Measurements from ENCODE around the gene FAM222B. TPM values are rescaled to one million over a fixed set of nuclear protein-coding genes. Genes with fewer than 3 reads are reported as not detected.

Gene FAM222B
- total and polyA plus RNA-seq, 4 donors: 2.8 to 5.4 (median 4.1) TPM

GRCh38 chr17:28875848-28876550 is 33.4 kb upstream of the FAM222B start:
- Histone ChIP-seq H3K36me3 (ENCODE audit: control insufficient read depth in 4 of 4, insufficient read depth in 3 of 4, low read depth in 1 of 4, low read length in 3 of 4) (peaks cover 10 to 26% (median 20%) of the 10 kb centered on the region in 4 donors), H3K9me3 (ENCODE audit: control insufficient read depth in 4 of 4, low read length in 3 of 4) (no peaks in the 10 kb centered on the region), H3K9ac (ENCODE audit: low read depth in 1 of 2, low read length in 2 of 2) (no peak overlapping the region), H3K27ac (ENCODE audit: low read depth in 1 of 2, low read length in 2 of 2) (no peak overlapping the region), H3K4me1 (ENCODE audit: control insufficient read depth in 4 of 4, insufficient read depth in 4 of 4, low read length in 3 of 4) (no peaks in the 10 kb centered on the region), H3K27me3 (ENCODE audit: control insufficient read depth in 4 of 4, insufficient read depth in 4 of 4, low read length in 3 of 4) (no peaks in the 10 kb centered on the region), H3K4me3 (ENCODE audit: low read depth in 1 of 3, low read length in 3 of 3) (no peak overlapping the region)
- 61% methylated on average over 1 of the region's 1 CpG for WGBS
- no peak for DNase-seq (ENCODE audit: low spot score)
- TF ChIP-seq EGR1 (IDR thresholded peaks at IDR 0.05; ENCODE audit: low read depth in 2 of 2) (no peak), HNF4G (IDR thresholded peaks at IDR 0.05) (no peak), RAD21 (IDR thresholded peaks at IDR 0.05) (no peak), RXRA (IDR thresholded peaks at IDR 0.05) (no peak), SP1 (IDR thresholded peaks at IDR 0.05) (no peak), JUND (IDR thresholded peaks at IDR 0.05) (no peak), NR2F2 (IDR thresholded peaks at IDR 0.05) (no peak), YY1 (IDR thresholded peaks at IDR 0.05) (no peak), GABPA (IDR thresholded peaks at IDR 0.05 in 1 of 2, conservative IDR thresholded peaks at IDR 0.05 in 1 of 2) (no peak), FOXA2 (IDR thresholded peaks at IDR 0.05) (no peak), CTCF (IDR thresholded peaks at IDR 0.05; ENCODE audit: low read depth, low read length, missing input control) (no peak), HNF4A (conservative IDR thresholded peaks at IDR 0.05) (no peak), TAF1 (conservative IDR thresholded peaks at IDR 0.05) (no peak), MAX (IDR thresholded peaks at IDR 0.05) (no peak)

GRCh38 chr17:28874750-28875149 is 32.2 kb upstream of the FAM222B start:
- Histone ChIP-seq H3K27ac (ENCODE audit: low read depth in 1 of 2, low read length in 2 of 2) (no peak overlapping the region), H3K27me3 (ENCODE audit: control insufficient read depth in 4 of 4, insufficient read depth in 4 of 4, low read length in 3 of 4) (no peaks in the 10 kb centered on the region), H3K9me3 (ENCODE audit: control insufficient read depth in 4 of 4, low read length in 3 of 4) (no peaks in the 10 kb centered on the region), H3K9ac (ENCODE audit: low read depth in 1 of 2, low read length in 2 of 2) (no peak overlapping the region), H3K36me3 (ENCODE audit: control insufficient read depth in 4 of 4, insufficient read depth in 3 of 4, low read depth in 1 of 4, low read length in 3 of 4) (peaks cover 2 to 14% (median 9%) of the 10 kb centered on the region in 4 donors), H3K4me3 (ENCODE audit: low read depth in 1 of 3, low read length in 3 of 3) (no peak overlapping the region), H3K4me1 (ENCODE audit: control insufficient read depth in 4 of 4, insufficient read depth in 4 of 4, low read length in 3 of 4) (no peaks in the 10 kb centered on the region)
- WGBS: 93% methylated on average over 3 of the region's 3 CpGs
- no peak for DNase-seq (ENCODE audit: low spot score)
- TF ChIP-seq JUND (IDR thresholded peaks at IDR 0.05): no peak
- no peak for TF ChIP-seq NR2F2 (IDR thresholded peaks at IDR 0.05)
- TF ChIP-seq SP1 (IDR thresholded peaks at IDR 0.05): no peak
- no peak for TF ChIP-seq CTCF (IDR thresholded peaks at IDR 0.05; ENCODE audit: low read depth, low read length, missing input control)
- TF ChIP-seq GABPA (IDR thresholded peaks at IDR 0.05 in 1 of 2, conservative IDR thresholded peaks at IDR 0.05 in 1 of 2): no peak
- no peak for TF ChIP-seq ZBTB33 (IDR thresholded peaks at IDR 0.05)
- no peak for TF ChIP-seq TAF1 (conservative IDR thresholded peaks at IDR 0.05)
- no peak for TF ChIP-seq EGR1 (IDR thresholded peaks at IDR 0.05; ENCODE audit: low read depth in 2 of 2)
- no peak for TF ChIP-seq REST (IDR thresholded peaks at IDR 0.05)
- TF ChIP-seq RXRA (IDR thresholded peaks at IDR 0.05): no peak
- no peak for TF ChIP-seq HNF4A (conservative IDR thresholded peaks at IDR 0.05)
- TF ChIP-seq ATF3 (IDR thresholded peaks at IDR 0.05): no peak
- no peak for TF ChIP-seq FOXA1 (IDR thresholded peaks at IDR 0.05)
- TF ChIP-seq MAX (IDR thresholded peaks at IDR 0.05): no peak

Data from liver (tissue), 9 donors.